Sigmoid colon (tissue), 7 donors: Measurements from ENCODE around the gene BTNL3. TPM values are rescaled to one million over a fixed set of nuclear protein-coding genes. Genes with fewer than 3 reads are reported as not detected.

Experiments
- DNase-seq: peaks from one replicate; pipeline ENCODE4 v3.0.0-alpha.2; 2019
- H3K27ac ChIP-seq, 4 donors: fragments of 200-600 bp; sonication (generic); one replicate each; pipeline ENCODE4 v1.5.1; 2016 to 2019; ENCODE audit warnings: mild to moderate bottlenecking in 1 of 4
- H3K27me3 ChIP-seq, 3 donors: fragments of 200-600 bp; sonication (generic); one replicate each; pipeline ENCODE4 v1.5.1; 2019; ENCODE audit warnings: mild to moderate bottlenecking in 1 of 3
- H3K36me3 ChIP-seq, 4 donors: fragments of 200-600 bp; sonication (generic); one replicate each; pipeline ENCODE4 v1.5.1; 2016 to 2019
- H3K4me1 ChIP-seq, 4 donors: fragments of 200-600 bp; sonication (generic); one replicate each; pipeline ENCODE4 v1.5.1; 2017 to 2019
- H3K4me3 ChIP-seq, 4 donors: fragments of 200-600 bp; sonication (generic); one replicate each; pipeline ENCODE4 v1.5.1; 2017 to 2019; ENCODE audit warnings: mild to moderate bottlenecking in 2 of 4, moderate library complexity in 1 of 4
- H3K9me3 ChIP-seq, 4 donors: fragments of 200-600 bp in 3 of 4; sonication (generic) in 3 of 4; one replicate each; pipeline versions ENCODE4 v1.5.1 to v1.6.1; 2013 to 2019
- CTCF ChIP-seq, 4 experiments: fragments of 450-650 bp in 3 of 4; fragments of 200-600 bp in 1 of 4; IDR thresholded peaks; one replicate each; pipeline ENCODE4 v1.5.1; 2016 to 2019; ENCODE audit warnings: antibody characterized with exemption in 4 of 4, mild to moderate bottlenecking in 3 of 4, moderate library complexity in 2 of 4
- EP300 ChIP-seq, 4 donors: sonication (generic); formaldehyde crosslinking; IDR thresholded peaks; one replicate each; pipeline ENCODE4 v1.6.1; 2017; ENCODE audit warnings: antibody characterized with exemption in 4 of 4
- POLR2A ChIP-seq, 2 donors: fragments of 450-650 bp; IDR thresholded peaks; one replicate each; pipeline ENCODE4 v1.6.1; 2016; ENCODE audit warnings: antibody characterized with exemption in 2 of 2, mild to moderate bottlenecking in 2 of 2, moderate library complexity in 2 of 2
- POLR2AphosphoS5 ChIP-seq, 4 donors: sonication (generic); formaldehyde crosslinking; IDR thresholded peaks; one replicate each; pipeline ENCODE4 v1.6.1; 2017; ENCODE audit warnings: antibody characterized with exemption in 4 of 4
- WGBS, 2 donors: extraction: QIAGEN DNeasy Blood & Tissue Kit; methylation state at CpG; one replicate each; pipeline ENCODE4 v1.1.7; 2013; 5-methylcytosine and 5-hydroxymethylcytosine counted together
- intact Hi-C: fragments of 100-400 bp; cut with DNase I; formaldehyde crosslinking; loops from one replicate; pipeline ENCODE4 v1.15.1; 2023
- polyA plus RNA-seq, 3 donors: library from polyadenylated mRNA; stranded (reverse); fragments of 200-250 nt; gene quantifications; one replicate each; pipeline ENCODE4 v1.2.3, GENCODE V29; 2013
- total RNA-seq, 4 donors: library from RNA; depleted of rRNA; stranded (reverse); fragments of >200 nt; gene quantifications; one replicate each; pipeline ENCODE4 v1.1.0, GENCODE V29; 2016
- donor health status: healthy with polysubstance abuse.
- donor health status: Bipolar disorder and iron deficiency.
- donor health status: healthy.

Gene BTNL3
- total and polyA plus RNA-seq, 7 donors = 0.36 to 25.6 (median 18.1) TPM; not detected in 3

- intact Hi-C loops = no loop called here
These were observed 18.3 kb upstream of the BTNL3 start for GRCh38 chr5:180970336-180970735.

GRCh38 chr5:180970875-180971274, 17.8 kb upstream of the BTNL3 start:
- no peak for DNase-seq
- no peak overlapping the region for H3K27ac ChIP-seq
- peaks cover 0 to 6% (median 0%) of the 10 kb centered on the region in 3 donors for H3K27me3 ChIP-seq
- 23 to 72% methylated on average over 4 of the region's 4 CpGs for WGBS, 2 donors
- H3K4me1 ChIP-seq = no peaks in the 10 kb centered on the region
- intact Hi-C loops = no loop called here
- TF ChIP-seq CTCF (IDR thresholded peaks at IDR 0.05) (no peak), EP300 (IDR thresholded peaks at IDR 0.05) (no peak)
- H3K4me3 ChIP-seq = no peak overlapping the region
- H3K9me3 ChIP-seq = no peaks in the 10 kb centered on the region
- H3K36me3 ChIP-seq = no peaks in the 10 kb centered on the region

More at GRCh38 chr5:180970336-180970735, 18.3 kb upstream of the BTNL3 start:
- WGBS, 2 donors = 94 to 98% methylated on average over 31 of the region's 31 CpGs
- no peaks in the 10 kb centered on the region for H3K36me3 ChIP-seq
- no peak overlapping the region for H3K27ac ChIP-seq
- H3K27me3 ChIP-seq = peaks cover 0 to 6% (median 0%) of the 10 kb centered on the region in 3 donors
- H3K4me1 ChIP-seq = no peaks in the 10 kb centered on the region
- H3K9me3 ChIP-seq = no peaks in the 10 kb centered on the region
- no peak for DNase-seq
- TF ChIP-seq CTCF (IDR thresholded peaks at IDR 0.05) = no peak
- TF ChIP-seq EP300 (IDR thresholded peaks at IDR 0.05) = no peak
- TF ChIP-seq POLR2A (IDR thresholded peaks at IDR 0.05) = no peak
- no peak for TF ChIP-seq POLR2AphosphoS5 (IDR thresholded peaks at IDR 0.05)
- no peak overlapping the region for H3K4me3 ChIP-seq

DNA sequence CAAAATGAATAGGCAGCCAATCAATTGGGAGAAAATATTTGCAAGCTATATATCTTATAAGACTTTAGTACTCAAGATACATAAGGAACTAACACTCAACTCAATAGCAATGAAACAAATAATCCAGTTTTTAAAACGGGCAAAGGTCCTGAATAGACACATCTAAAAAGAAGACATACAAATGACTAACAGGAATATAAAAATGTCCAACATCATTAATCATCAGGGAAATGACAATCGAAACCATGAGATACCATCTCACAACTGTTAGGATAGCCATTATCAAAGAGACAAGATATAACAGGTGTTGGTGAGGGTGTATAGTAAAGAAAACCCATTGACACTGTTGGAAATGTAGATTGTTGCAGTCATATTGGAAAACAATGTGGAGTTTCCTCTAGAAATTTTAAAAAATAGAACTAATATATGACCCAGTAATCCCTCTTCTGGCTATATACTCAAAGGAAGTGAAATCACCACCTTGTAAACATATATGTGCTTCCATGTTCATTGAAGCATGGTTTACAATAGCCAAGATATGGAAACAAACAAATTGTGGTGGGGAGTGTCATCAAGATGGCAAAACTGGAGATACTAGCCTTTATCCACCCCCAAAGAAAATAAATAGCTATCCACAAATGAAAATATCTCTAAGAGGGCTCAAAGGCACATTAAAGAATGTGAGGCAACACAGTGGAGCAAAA, 13.9 kb upstream of the BTNL3 start:
- Histone ChIP-seq H3K9me3 (no peaks in the 10 kb centered on the region), H3K4me1 (no peaks in the 10 kb centered on the region), H3K27ac (no peak overlapping the region), H3K4me3 (no peak overlapping the region), H3K27me3 (no peaks in the 10 kb centered on the region), H3K36me3 (no peaks in the 10 kb centered on the region)
- intact Hi-C loops = no loop called here
- no peak for DNase-seq
- WGBS, 2 donors = 44 to 86% methylated on average over 2 of the region's 2 CpGs
- TF ChIP-seq POLR2A (IDR thresholded peaks at IDR 0.05) = no peak
- no peak for TF ChIP-seq CTCF (IDR thresholded peaks at IDR 0.05)
- TF ChIP-seq POLR2AphosphoS5 (IDR thresholded peaks at IDR 0.05) = no peak
- TF ChIP-seq EP300 (IDR thresholded peaks at IDR 0.05) = no peak

DNA sequence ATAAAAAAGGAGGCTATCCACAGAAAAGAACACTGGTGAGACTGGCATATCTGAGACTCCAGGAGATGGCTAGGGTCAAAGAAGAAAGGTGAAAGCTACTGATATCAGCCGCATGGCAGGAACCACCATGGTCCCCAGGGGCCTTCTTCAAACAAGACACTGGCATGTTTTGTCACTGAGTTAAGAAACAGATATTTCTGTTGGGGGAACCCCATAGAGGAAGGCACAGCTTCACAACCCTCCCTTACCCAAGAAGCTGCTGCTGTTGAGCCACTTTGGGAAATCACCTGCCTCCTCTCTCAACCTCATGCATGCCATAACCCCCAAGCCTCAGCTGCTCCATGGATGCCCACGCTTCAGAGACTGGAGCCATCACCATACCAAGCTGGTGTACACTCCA, 13.3 kb upstream of the BTNL3 start:
- no peak for DNase-seq
- intact Hi-C loops = no loop called here
- Histone ChIP-seq H3K27me3 (no peaks in the 10 kb centered on the region), H3K9me3 (no peaks in the 10 kb centered on the region), H3K4me1 (no peaks in the 10 kb centered on the region), H3K4me3 (no peak overlapping the region), H3K36me3 (no peaks in the 10 kb centered on the region), H3K27ac (no peak overlapping the region)
- WGBS, 2 donors = 64 to 89% methylated on average over 2 of the region's 2 CpGs
- TF ChIP-seq POLR2AphosphoS5 (IDR thresholded peaks at IDR 0.05) (no peak), POLR2A (IDR thresholded peaks at IDR 0.05) (no peak), EP300 (IDR thresholded peaks at IDR 0.05) (no peak), CTCF (IDR thresholded peaks at IDR 0.05) (no peak)

DNA sequence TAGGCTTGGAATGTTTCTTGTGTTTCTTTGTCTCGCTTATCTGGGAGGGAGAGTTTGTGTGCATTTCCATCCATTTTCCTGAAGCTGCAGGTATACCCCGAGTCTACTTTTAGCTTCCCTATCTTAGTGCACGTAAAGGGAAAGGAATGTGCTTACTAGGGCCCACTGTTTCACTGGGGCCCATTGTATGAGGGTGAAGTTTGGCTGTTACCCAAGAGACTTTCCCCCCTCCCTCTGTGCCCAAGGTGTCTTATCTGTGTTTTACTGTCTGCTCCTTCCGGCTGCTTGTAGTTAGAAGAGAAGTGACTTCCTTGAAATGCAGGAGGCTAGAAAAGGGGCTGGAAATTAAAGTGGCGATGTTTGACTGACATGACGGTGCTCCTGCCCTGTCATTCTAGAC, 12.1 kb upstream of the BTNL3 start:
- intact Hi-C loops = no loop called here
- TF ChIP-seq CTCF (IDR thresholded peaks at IDR 0.05) (no peak), POLR2AphosphoS5 (IDR thresholded peaks at IDR 0.05) (no peak), EP300 (IDR thresholded peaks at IDR 0.05) (no peak), POLR2A (IDR thresholded peaks at IDR 0.05) (no peak)
- Histone ChIP-seq H3K36me3 (no peaks in the 10 kb centered on the region), H3K27ac (no peak overlapping the region), H3K4me1 (no peaks in the 10 kb centered on the region), H3K4me3 (no peak overlapping the region), H3K27me3 (no peaks in the 10 kb centered on the region), H3K9me3 (no peaks in the 10 kb centered on the region)
- 19 to 63% methylated on average over 6 of the region's 6 CpGs for WGBS, 2 donors
- no peak for DNase-seq
